ENCODE data around the gene KLHL22.

GRCh38 chr22:20494978-20495860, at the start of gene KLHL22:
- no peak for TF ChIP-seq POLR2A (IDR thresholded peaks at IDR 0.05)
- no peak for TF ChIP-seq CTCF (IDR thresholded peaks at IDR 0.05)
- no peak for TF ChIP-seq EP300 (IDR thresholded peaks at IDR 0.05)
- TF ChIP-seq POLR2AphosphoS5 (IDR thresholded peaks at IDR 0.05) = no peak
